Measurements from ENCODE around the gene ENOSF1.
"Not testable (repeated sequence)": the region's sequence is repeated elsewhere in the genome, so short reads cannot be mapped to it uniquely, and the experiment has no call there.

The ENOSF1 gene

GRCh38 chr18:706405-706804 is 6.0 kb downstream of the ENOSF1 start:
- DNase-seq (ENCODE audit: low read depth): no peak

DNA sequence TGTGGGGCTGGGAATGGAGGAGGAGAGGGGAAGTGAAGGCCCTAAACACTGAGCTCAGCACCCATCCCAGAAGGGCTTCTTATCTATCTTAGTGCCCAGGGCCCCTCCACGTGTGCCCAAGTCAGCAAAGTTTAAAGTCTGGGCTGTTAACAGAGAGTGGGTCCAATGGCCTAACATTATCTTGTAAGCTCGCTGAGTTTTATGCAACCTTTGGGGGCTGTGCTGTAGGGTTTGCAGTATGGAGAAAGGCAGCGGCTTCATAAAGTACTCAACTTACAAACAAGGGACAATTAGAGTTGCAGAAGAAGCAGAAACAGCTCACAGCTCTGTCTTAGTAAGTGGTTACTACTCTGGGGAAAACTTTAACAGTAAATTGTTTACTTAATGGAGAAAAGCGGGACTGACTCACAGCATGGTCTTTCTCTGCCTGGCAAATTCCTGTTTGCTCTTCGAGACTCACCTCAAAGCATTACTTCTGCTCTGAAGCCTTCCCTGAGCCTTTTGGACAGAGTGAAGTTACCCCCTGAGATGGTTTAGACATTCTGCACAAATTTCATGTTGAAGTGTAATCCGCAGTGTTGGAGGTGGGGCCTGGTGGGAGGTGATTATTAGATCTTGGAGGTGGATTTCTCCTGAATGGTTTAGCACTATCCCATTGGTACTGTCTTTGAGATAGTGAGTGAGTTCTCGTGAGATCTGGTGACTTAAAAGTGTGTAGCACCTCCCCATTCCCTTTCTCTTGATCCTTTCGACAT is 9.0 kb downstream of the ENOSF1 start:
- peak; percentile 27 for DNase-seq (ENCODE audit: low read depth)

GRCh38 chr18:697800-698199 is 14.6 kb downstream of the ENOSF1 start:
- DNase-seq (ENCODE audit: low read depth): no peak

GRCh38 chr18:697012-697411 is 15.4 kb downstream of the ENOSF1 start:
- DNase-seq (ENCODE audit: low read depth): no peak

- no peak for DNase-seq (ENCODE audit: low read depth)
These were observed 18.8 kb downstream of the ENOSF1 start for GRCh38 chr18:693466-694187.

DNA sequence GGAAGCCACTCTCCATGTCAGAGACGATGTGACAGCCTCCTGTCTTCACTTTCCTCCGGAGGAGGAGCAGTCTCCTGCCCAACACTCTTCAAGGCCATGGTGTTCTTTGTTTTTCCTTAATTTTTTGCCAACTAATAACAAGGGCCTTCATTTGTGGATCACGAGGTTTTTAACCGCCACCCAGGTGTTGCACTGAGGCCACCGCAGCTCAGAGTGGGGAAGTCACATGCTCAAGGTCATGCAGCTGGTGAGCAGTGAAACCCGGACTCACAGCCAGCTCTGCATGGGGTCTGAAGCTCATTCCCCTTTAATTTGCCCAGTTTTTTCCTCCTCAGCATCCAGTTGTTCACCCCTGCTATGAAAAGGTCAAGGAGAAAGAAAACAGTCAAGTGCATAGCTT is 19.6 kb downstream of the ENOSF1 start:
- DNase-seq (ENCODE audit: low read depth): no peak

GRCh38 chr18:688323-688722 is 24.1 kb downstream of the ENOSF1 start:
- DNase-seq (ENCODE audit: low read depth): no peak

GRCh38 chr18:686339-687111 is 25.9 kb downstream of the ENOSF1 start:
- no peak for DNase-seq (ENCODE audit: low read depth)

GRCh38 chr18:685438-685837 is 27.0 kb downstream of the ENOSF1 start:
- DNase-seq (ENCODE audit: low read depth): no peak

DNA sequence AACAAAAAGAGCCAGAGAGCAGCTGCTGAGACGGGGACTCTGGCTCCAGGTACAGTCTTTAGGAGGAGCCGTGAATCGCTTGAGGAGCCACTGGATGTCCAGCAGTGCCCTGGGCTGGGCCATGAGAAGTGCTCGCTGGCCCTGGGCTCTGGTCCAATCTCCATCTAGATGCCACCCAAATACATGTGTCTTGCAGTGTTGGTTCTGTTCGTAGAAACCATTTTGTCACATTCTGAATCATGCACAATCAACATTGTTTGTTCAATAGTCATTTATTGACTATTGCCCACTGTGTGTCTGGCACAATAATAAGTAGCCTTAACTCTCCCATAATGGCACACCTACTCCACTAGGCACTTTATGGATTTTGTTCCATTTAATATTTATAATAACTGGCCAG is 28.9 kb downstream of the ENOSF1 start:
- no peak for DNase-seq (ENCODE audit: low read depth)

DNA sequence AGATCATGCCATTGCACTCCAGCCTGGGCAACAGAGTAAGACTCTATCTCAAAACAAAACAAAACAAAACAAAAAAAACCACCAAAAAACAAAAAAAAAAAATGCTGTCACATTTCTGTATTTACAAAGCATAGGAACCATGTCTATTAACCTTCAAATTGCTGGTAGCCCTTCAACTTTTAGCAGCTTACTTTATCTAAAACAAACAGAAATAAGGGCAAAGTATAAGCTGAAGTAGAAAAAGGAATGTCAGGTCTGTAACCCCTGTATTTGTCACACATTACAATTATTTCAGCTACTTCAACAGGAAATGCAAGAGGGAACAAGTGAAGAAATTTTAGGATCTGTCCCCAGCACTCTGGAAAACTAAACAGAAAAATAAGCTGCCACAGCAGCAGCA is 29.6 kb downstream of the ENOSF1 start:
- DNase-seq (ENCODE audit: low read depth): no peak

DNA sequence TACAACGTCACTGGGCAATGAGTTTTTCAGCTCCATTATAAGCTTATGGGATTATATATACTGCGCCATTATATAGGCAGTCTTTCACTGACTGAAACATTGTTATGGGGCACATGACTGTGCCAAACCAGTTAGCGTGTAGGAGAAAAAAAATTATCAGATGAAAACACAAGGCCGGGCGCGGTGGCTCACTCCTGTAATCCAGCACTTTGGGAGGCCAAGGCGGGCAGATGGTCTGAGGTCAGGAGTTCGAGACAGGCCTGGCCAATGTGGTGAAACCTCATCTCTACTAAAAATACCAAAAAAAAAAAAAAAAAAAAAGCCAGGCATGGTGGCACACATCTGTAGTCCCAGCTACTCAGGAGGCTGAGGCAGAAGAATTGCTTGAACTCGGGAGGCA is 30.0 kb downstream of the ENOSF1 start:
- not testable (repeated sequence) for DNase-seq (ENCODE audit: low read depth)

DNA sequence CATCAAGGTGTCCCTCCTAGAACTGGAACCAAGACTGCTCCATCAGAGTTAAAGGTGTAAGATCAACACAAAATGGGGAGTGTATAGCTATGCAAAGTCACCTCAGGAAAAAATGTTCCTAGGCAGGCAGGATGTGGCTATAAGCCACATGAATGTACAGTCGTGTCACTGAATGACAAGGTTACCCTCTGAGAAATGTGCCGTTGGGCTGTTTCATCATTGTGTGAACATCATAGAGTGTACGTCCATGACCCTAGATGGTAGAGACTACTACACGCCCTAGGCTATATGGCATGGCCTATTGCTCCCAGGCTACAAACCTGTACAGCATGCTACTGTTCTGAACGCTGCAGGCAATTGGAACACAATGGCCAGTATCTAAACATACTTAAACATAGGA is 30.4 kb downstream of the ENOSF1 start:
- no peak for DNase-seq (ENCODE audit: low read depth)

DNA sequence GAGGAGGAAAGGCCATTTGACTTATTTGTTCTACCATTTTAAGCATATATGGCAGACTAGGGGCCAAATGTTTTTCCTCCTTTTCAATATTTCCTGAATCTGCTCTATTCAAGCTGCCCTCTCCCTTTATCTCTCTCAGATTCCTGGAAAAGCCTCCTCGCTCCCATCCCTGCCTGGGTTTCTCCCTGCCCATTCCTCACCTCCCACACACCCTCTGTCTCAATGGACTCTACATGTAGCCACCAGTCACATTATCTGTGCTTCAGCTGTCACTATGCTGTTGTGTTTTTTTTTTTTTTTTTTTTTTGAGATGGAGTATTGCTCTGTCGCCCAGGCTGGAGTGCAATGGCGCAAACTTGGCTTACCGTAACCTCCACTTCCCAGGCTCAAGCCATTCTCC is 32.0 kb downstream of the ENOSF1 start:
- DNase-seq (ENCODE audit: low read depth): no peak

GRCh38 chr18:679516-679915 is 32.9 kb downstream of the ENOSF1 start:
- no peak for DNase-seq (ENCODE audit: low read depth)

DNA sequence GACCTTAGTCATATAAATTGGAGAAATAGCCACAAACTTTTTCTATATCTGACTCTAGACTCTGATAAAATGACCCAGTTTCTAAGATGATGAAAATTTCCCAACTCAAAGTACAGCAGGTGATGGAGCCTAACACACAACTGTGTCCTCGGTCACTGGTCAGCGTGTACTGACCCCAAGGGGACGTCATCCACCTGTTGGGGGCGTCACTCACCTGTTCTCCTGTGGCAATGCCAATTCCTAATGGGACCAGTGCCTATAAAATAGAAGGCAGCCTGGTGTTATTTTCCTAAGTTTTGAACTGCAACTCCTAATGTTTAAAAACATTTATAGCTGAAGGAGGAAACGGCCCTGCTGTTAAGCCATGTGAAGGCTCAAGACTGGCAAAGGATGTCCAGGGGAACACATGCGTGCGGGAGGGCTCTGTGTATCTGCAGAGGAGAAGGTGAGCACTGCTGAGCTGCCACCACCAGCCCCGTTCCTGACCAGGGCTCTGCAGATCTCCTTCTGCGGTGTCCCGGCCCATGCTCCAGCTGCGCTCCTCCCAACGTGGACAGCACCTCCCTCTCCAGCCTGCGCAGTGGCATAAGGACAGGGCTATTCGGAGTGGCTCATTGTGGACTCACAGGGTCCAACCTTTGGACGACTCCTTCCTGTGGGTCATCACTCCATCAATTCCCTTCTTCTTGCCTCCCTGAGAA is 33.8 kb downstream of the ENOSF1 start:
- no peak for DNase-seq (ENCODE audit: low read depth)

- DNase-seq (ENCODE audit: low read depth): no peak
These were observed 34.5 kb downstream of the ENOSF1 start for GRCh38 chr18:677951-678381.

DNA sequence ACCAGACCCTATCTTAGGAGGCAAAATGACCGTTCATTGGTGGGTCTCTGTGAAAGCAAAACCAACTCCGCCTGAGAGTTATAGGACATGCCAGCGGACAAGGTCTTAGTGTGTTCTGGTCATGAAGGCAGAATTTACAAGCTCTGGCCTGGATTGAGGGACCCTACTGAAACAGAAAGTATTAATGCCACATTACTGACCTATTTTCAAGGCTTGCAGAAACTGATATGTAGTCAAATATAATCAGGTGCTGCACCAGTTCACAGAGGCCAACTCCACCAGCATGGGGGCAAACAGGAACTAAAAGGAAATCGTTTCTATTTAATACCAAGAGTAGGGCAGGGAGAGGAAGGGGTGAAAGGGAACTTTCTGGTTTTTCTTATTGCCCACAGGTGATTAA is 35.3 kb downstream of the ENOSF1 start:
- DNase-seq (ENCODE audit: low read depth): no peak

- no peak for DNase-seq (ENCODE audit: low read depth)
These were observed 35.7 kb downstream of the ENOSF1 start for GRCh38 chr18:676736-677135.

- no peak for DNase-seq (ENCODE audit: low read depth)
These were observed 36.4 kb downstream of the ENOSF1 start for GRCh38 chr18:676069-676468.

DNA sequence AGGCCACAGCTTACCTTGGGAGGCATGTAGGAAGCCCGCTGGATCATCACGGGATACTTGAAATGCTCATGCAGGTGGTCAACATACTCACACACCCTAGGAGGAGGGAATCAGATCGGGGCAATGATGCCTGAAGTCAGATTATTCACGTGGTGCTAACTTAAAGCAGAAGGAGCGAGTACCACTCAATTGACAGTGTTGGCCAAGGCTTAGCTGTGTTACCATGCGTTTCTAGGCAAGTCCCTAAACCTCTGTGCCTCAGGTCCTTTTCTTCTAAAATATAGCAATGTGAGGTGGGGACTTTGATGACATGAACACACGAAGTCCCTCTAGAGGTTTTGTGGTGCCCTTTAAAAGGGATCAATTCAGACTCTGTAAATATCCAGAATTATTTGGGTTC is 37.1 kb downstream of the ENOSF1 start:
- DNase-seq (ENCODE audit: low read depth): no peak

- no peak for DNase-seq (ENCODE audit: low read depth)
These were observed 38.7 kb downstream of the ENOSF1 start for GRCh38 chr18:673769-674168.

All from GM04503 (cell line).